ENCODE data around the gene DNAH6.

DNA sequence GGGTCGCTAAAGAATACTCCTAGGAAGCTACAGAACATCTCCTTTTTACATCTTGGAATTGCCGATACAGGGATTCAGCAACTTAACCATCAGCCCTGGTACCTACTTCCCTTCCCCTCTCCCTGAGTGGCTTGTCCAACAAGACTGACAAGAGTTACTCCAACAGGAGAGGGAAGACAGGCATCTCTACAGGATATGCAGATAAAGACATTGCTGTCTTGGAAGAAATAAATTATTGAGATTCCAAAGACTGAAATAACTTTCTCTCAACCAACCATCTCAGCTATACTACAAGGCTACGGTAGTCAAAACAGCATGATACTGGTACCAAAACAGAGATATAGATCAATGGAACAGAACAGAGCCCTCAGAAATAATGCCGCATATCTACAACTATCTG, 277.3 kb downstream of the DNAH6 start:
- TF ChIP-seq, protein P1, sequence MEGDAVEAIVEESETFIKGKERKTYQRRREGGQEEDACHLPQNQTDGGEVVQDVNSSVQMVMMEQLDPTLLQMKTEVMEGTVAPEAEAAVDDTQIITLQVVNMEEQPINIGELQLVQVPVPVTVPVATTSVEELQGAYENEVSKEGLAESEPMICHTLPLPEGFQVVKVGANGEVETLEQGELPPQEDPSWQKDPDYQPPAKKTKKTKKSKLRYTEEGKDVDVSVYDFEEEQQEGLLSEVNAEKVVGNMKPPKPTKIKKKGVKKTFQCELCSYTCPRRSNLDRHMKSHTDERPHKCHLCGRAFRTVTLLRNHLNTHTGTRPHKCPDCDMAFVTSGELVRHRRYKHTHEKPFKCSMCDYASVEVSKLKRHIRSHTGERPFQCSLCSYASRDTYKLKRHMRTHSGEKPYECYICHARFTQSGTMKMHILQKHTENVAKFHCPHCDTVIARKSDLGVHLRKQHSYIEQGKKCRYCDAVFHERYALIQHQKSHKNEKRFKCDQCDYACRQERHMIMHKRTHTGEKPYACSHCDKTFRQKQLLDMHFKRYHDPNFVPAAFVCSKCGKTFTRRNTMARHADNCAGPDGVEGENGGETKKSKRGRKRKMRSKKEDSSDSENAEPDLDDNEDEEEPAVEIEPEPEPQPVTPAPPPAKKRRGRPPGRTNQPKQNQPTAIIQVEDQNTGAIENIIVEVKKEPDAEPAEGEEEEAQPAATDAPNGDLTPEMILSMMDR (IDR thresholded peaks at IDR 0.05; ENCODE audit: low read depth, low read length): no peak
- TF ChIP-seq POLR2A (IDR thresholded peaks at IDR 0.05; ENCODE audit: extremely low read depth, insufficient read length): no peak
- no peak for TF ChIP-seq MYC (IDR thresholded peaks at IDR 0.05; ENCODE audit: low read depth, low read length)
- TF ChIP-seq, protein P2, sequence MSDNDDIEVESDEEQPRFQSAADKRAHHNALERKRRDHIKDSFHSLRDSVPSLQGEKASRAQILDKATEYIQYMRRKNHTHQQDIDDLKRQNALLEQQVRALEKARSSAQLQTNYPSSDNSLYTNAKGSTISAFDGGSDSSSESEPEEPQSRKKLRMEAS (IDR thresholded peaks at IDR 0.05; ENCODE audit: low read depth, low read length): no peak

All from NB4 (cell line).